Measurements from ENCODE around the gene TREML2.

DNA sequence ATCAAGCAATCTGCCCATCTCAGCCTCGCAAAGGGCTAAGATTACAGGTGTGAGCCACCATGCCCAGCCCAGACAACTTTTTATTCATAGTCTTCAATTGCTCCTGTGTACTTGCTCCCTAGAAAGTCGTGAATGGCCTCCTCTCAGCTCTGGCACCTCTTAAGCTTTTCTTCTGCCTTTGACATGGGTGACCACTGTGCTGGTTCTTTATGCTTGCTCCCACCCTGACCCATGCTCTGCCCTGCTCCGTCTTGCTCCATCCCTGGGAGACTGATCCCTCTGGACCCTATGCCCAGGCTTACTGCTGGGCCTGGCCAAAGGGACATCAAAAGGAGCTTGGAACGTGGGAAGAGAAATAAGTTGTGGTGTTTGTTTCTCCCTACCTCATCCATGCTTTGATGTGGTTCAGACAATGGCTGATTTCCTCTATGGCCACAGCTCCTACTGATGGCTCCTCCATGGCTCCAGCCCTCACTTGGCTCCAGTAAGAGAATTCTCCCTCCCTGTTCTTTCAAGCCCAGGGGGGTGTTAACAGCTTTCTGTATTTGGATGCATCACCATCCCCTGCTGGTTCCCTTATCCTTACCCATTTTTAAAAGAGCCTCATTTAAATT is 30.3 kb downstream of the TREML2 start:
- TF ChIP-seq POLR2A (IDR thresholded peaks at IDR 0.05) = no peak
- TF ChIP-seq, protein P1, sequence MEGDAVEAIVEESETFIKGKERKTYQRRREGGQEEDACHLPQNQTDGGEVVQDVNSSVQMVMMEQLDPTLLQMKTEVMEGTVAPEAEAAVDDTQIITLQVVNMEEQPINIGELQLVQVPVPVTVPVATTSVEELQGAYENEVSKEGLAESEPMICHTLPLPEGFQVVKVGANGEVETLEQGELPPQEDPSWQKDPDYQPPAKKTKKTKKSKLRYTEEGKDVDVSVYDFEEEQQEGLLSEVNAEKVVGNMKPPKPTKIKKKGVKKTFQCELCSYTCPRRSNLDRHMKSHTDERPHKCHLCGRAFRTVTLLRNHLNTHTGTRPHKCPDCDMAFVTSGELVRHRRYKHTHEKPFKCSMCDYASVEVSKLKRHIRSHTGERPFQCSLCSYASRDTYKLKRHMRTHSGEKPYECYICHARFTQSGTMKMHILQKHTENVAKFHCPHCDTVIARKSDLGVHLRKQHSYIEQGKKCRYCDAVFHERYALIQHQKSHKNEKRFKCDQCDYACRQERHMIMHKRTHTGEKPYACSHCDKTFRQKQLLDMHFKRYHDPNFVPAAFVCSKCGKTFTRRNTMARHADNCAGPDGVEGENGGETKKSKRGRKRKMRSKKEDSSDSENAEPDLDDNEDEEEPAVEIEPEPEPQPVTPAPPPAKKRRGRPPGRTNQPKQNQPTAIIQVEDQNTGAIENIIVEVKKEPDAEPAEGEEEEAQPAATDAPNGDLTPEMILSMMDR (IDR thresholded peaks at IDR 0.05) = no peak

Data from right lobe of liver (tissue), 4 donors.